Gastroesophageal sphincter (tissue), 4 donors: ENCODE data around the gene SETSIP. TPM values are rescaled to one million over a fixed set of nuclear protein-coding genes. Genes with fewer than 3 reads are reported as not detected.

Experiments
- ATAC-seq: fragments of 150-250 bp; one replicate; pipeline ENCODE4 v1.9.1; 2016; ENCODE audit warnings: mild to moderate bottlenecking, moderate library complexity
- H3K27ac ChIP-seq, 4 donors: fragments of 200-600 bp; sonication (generic) in 3 of 4; 1 replicate in 3 of 4; 2 replicates in 1 of 4; pipeline ENCODE4 v1.5.1; 2016 to 2019
- H3K27me3 ChIP-seq: fragments of 200-600 bp; sonication (generic); one replicate; pipeline ENCODE4 v1.5.1; 2019
- H3K36me3 ChIP-seq, 2 donors: fragments of 200-600 bp; sonication (generic); one replicate each; pipeline ENCODE4 v1.5.1; 2019; ENCODE audit warnings: control low read depth in 1 of 2
- H3K4me1 ChIP-seq, 3 donors: fragments of 200-600 bp; sonication (generic); 1 replicate in 2 of 3; 2 replicates in 1 of 3; pipeline ENCODE4 v1.5.1; 2016 to 2019; ENCODE audit warnings: control low read depth in 2 of 3
- H3K4me3 ChIP-seq, 2 donors: fragments of 200-600 bp; sonication (generic); one replicate each; pipeline ENCODE4 v1.5.1; 2019; ENCODE audit warnings: mild to moderate bottlenecking in 1 of 2, moderate library complexity in 1 of 2
- H3K9me3 ChIP-seq, 3 donors: fragments of 200-600 bp; sonication (generic); one replicate each; pipeline ENCODE4 v1.5.1; 2017 to 2019; ENCODE audit warnings: control low read depth in 2 of 3
- EP300 ChIP-seq: sonication (generic); formaldehyde crosslinking; IDR thresholded peaks from one replicate; pipeline ENCODE4 v1.6.1; 2017; ENCODE audit warnings: antibody characterized with exemption, mild to moderate bottlenecking
- POLR2A ChIP-seq, 2 donors: fragments of 450-650 bp; IDR thresholded peaks; one replicate each; pipeline ENCODE4 v1.6.1; 2017; ENCODE audit warnings: antibody characterized with exemption in 2 of 2, mild to moderate bottlenecking in 2 of 2, moderate library complexity in 1 of 2
- POLR2AphosphoS5 ChIP-seq: sonication (generic); formaldehyde crosslinking; IDR thresholded peaks from one replicate; pipeline ENCODE4 v1.6.1; 2017; ENCODE audit warnings: antibody characterized with exemption
- WGBS, 2 donors: methylation state at CpG; one replicate each; pipeline ENCODE4 v1.1.5; 2018; ENCODE audit warnings: low coverage in 1 of 2; 5-methylcytosine and 5-hydroxymethylcytosine counted together
- total RNA-seq, 4 donors: library from RNA; depleted of rRNA; stranded (reverse); fragments of >200 nt; gene quantifications; one replicate each; pipeline ENCODE4 v1.1.0, GENCODE V29; 2016
- TF ChIP-seq, protein P1 (sequence below), 4 experiments: fragments of 200-600 bp in 2 of 4; fragments of 450-650 bp in 2 of 4; sonication (generic) in 1 of 4; IDR thresholded peaks; one replicate each; pipeline ENCODE4 v1.5.1; 2017 to 2019; ENCODE audit warnings: antibody characterized with exemption in 4 of 4, mild to moderate bottlenecking in 2 of 4, moderate library complexity in 2 of 4

Gene SETSIP
- total RNA-seq, 4 donors from 2014 or later, result not detected

DNA sequence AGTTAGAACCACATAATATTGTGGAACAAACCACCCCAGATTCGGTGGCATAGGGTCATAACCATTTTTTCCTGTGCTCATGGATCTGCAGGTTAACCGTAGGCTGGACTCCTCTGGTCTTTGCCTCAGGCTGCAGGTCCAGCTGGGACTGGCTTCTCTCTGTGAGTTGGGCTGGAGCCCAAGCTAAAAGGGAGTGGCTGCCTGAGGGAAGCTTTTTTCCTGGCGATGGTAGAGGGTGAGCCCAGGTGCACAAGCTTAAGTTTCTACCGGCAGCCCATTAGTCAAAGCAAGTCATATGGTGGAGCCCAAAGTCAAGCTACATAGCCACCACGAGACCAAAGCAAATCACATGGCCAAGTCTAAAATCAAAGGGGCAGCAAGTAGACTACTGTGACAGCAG is 31.6 kb downstream of the SETSIP start:
- no peak for ATAC-seq
- no peaks in the 10 kb centered on the region for H3K4me1 ChIP-seq
- TF ChIP-seq, protein P1, sequence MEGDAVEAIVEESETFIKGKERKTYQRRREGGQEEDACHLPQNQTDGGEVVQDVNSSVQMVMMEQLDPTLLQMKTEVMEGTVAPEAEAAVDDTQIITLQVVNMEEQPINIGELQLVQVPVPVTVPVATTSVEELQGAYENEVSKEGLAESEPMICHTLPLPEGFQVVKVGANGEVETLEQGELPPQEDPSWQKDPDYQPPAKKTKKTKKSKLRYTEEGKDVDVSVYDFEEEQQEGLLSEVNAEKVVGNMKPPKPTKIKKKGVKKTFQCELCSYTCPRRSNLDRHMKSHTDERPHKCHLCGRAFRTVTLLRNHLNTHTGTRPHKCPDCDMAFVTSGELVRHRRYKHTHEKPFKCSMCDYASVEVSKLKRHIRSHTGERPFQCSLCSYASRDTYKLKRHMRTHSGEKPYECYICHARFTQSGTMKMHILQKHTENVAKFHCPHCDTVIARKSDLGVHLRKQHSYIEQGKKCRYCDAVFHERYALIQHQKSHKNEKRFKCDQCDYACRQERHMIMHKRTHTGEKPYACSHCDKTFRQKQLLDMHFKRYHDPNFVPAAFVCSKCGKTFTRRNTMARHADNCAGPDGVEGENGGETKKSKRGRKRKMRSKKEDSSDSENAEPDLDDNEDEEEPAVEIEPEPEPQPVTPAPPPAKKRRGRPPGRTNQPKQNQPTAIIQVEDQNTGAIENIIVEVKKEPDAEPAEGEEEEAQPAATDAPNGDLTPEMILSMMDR (IDR thresholded peaks at IDR 0.05), result no peak
- TF ChIP-seq POLR2A (IDR thresholded peaks at IDR 0.05) (no peak), POLR2AphosphoS5 (no peak), EP300 (no peak)
- 75 to 100% methylated on average over 4 to 5 of the region's 5 CpGs for WGBS, 2 donors
- H3K9me3 ChIP-seq, result no peaks in the 10 kb centered on the region
- no peaks in the 10 kb centered on the region for H3K36me3 ChIP-seq
- no peak overlapping the region for H3K27ac ChIP-seq
- no peaks in the 10 kb centered on the region for H3K27me3 ChIP-seq
- no peak overlapping the region for H3K4me3 ChIP-seq

DNA sequence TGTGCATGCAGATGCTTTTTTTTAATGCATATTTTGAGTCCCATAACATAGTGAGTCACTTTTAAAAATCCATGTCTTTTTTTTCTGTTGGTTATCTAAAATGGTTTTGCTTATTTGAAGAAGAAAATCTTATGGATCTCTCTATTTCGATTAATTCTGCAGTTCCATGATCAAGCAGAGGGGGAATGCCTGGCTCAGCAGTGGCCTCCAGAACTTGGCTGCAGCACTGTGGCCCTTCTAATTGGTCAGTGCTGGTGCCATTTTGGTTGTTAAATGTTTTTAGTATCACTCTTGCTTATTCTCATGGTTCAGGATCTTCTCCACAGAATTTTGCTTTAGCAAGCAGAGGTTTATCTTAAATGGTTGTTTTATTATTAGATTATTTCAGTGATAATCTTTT is 34.2 kb downstream of the SETSIP start:
- no peak for TF ChIP-seq POLR2AphosphoS5
- TF ChIP-seq, protein P1 (IDR thresholded peaks at IDR 0.05), result no peak
- TF ChIP-seq EP300, result no peak
- TF ChIP-seq POLR2A (IDR thresholded peaks at IDR 0.05), result no peak
- WGBS, 2 donors, result 75 to 82% methylated on average over 1 of the region's 1 CpG
- Histone ChIP-seq H3K4me3 (no peak overlapping the region), H3K9me3 (no peaks in the 10 kb centered on the region), H3K27ac (no peak overlapping the region), H3K27me3 (no peaks in the 10 kb centered on the region), H3K4me1 (no peaks in the 10 kb centered on the region), H3K36me3 (no peaks in the 10 kb centered on the region)
- ATAC-seq, result no peak

DNA sequence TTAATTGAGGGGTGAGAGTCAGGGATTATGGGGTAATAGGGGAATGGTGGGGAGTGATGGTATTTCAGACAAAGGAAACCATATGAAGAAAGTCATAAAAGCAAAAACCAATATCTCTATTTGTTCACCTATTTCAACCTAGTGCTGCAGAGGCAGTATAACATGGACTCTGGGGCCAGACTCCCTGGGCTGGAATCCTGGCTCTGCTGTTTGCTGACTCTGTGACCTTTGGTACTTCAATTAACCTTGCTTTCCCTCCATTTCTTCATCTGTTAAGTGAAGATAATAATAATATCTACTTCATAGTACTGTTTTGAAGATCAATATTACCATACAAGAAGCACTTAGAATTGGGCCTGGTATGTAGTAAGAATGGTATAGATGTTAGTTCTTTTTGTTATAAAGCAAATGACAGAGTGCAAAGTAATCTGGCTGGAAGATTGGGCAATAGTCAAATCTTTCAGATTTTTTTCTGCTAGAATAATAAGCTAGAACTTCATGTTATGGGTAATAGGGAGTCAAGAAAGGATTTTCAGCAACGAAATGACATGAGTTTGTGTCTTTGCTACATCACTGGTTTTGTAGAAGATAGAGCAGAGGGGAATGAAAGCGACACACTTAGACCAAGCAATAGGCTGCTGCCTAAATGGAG is 36.4 kb downstream of the SETSIP start:
- no peaks in the 10 kb centered on the region for H3K4me1 ChIP-seq
- 88 to 92% methylated on average over 2 of the region's 2 CpGs for whole genome bisulfite sequencing, 2 donors
- H3K4me3 ChIP-seq, result no peak overlapping the region
- H3K9me3 ChIP-seq, result no peaks in the 10 kb centered on the region
- TF ChIP-seq, protein P1 (IDR thresholded peaks at IDR 0.05), result no peak
- TF ChIP-seq POLR2A (IDR thresholded peaks at IDR 0.05) (no peak), EP300 (no peak), POLR2AphosphoS5 (no peak)
- no peak for ATAC-seq
- H3K36me3 ChIP-seq, result no peaks in the 10 kb centered on the region
- H3K27me3 ChIP-seq, result no peaks in the 10 kb centered on the region
- H3K27ac ChIP-seq, result no peak overlapping the region

DNA sequence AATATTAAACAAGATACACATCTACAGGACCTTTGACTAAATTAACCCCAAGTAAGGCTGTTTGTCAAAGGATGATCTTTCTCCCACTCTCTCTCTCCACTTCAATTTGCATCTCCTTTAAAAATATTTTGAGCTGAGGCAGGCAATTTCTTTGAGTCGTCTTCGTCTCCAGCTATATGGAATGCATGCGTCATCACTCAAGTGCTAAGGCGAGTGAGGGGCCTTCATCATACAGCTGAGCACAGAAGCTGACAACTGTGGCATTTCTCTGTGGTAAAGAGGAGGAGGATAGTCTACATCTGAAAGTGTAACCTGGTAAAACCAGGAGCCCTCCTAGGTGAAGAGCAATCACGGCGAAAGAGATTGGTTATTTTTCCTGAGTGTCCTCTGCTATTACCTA is 37.8 kb downstream of the SETSIP start:
- WGBS, 2 donors, result 51 to 75% methylated on average over 4 to 6 of the region's 6 CpGs
- Histone ChIP-seq H3K4me1 (no peaks in the 10 kb centered on the region), H3K9me3 (no peaks in the 10 kb centered on the region), H3K36me3 (no peaks in the 10 kb centered on the region), H3K27ac (no peak overlapping the region), H3K27me3 (no peaks in the 10 kb centered on the region), H3K4me3 (no peak overlapping the region)
- TF ChIP-seq POLR2A (IDR thresholded peaks at IDR 0.05) (no peak), POLR2AphosphoS5 (no peak), EP300 (no peak)
- TF ChIP-seq, protein P1 (IDR thresholded peaks at IDR 0.05), result no peak
- no peak for ATAC-seq
